Measurements from ENCODE around the gene NUDT6. TPM values are rescaled to one million over a fixed set of nuclear protein-coding genes. Genes with fewer than 3 reads are reported as not detected.
A peak's percentile ranks its signal among the peaks of the same experiment; 100 is the strongest.

Gene NUDT6
- total RNA-seq, 1 donor from 2014 or later, result 3.9 TPM

GRCh38 chr4:122898370-122899150 is 23.8 kb downstream of the NUDT6 start:
- Histone ChIP-seq H3K4me3 (ENCODE audit: low read depth, low read length) (no peak overlapping the region), H3K36me3 (ENCODE audit: control insufficient read depth, insufficient read depth, low read length) (no peaks in the 10 kb centered on the region), H3K27me3 (ENCODE audit: control insufficient read depth, insufficient read depth, low read length) (no peaks in the 10 kb centered on the region)
- no peak for TF ChIP-seq CTCF (IDR thresholded peaks at IDR 0.05; ENCODE audit: insufficient read depth, low read length, severe bottlenecking)
- DNase-seq (ENCODE audit: low read depth) (peak; percentile 92), FAIRE-seq (no peak)

GRCh38 chr4:122896270-122896669 is 26.1 kb downstream of the NUDT6 start:
- DNase-seq (ENCODE audit: low read depth) (no peak), FAIRE-seq (no peak)
- Histone ChIP-seq H3K27me3 (ENCODE audit: control insufficient read depth, insufficient read depth, low read length) (no peaks in the 10 kb centered on the region), H3K4me3 (ENCODE audit: low read depth, low read length) (no peak overlapping the region), H3K36me3 (ENCODE audit: control insufficient read depth, insufficient read depth, low read length) (no peaks in the 10 kb centered on the region)
- TF ChIP-seq CTCF (IDR thresholded peaks at IDR 0.05; ENCODE audit: insufficient read depth, low read length, severe bottlenecking), result no peak

GRCh38 chr4:122895336-122895995 is 26.9 kb downstream of the NUDT6 start:
- DNase-seq (ENCODE audit: low read depth), result no peak
- H3K4me3 ChIP-seq (ENCODE audit: low read depth, low read length), result no peak overlapping the region
- H3K27me3 ChIP-seq (ENCODE audit: control insufficient read depth, insufficient read depth, low read length), result no peaks in the 10 kb centered on the region
- FAIRE-seq, result no peak
- TF ChIP-seq CTCF (IDR thresholded peaks at IDR 0.05; ENCODE audit: insufficient read depth, low read length, severe bottlenecking), result no peak
- no peaks in the 10 kb centered on the region for H3K36me3 ChIP-seq (ENCODE audit: control insufficient read depth, insufficient read depth, low read length)

GRCh38 chr4:122894827-122895226 is 27.6 kb downstream of the NUDT6 start:
- DNase-seq (ENCODE audit: low read depth), result no peak
- H3K36me3 ChIP-seq (ENCODE audit: control insufficient read depth, insufficient read depth, low read length), result no peaks in the 10 kb centered on the region

GRCh38 chr4:122890147-122890795 is 32.1 kb downstream of the NUDT6 start:
- Histone ChIP-seq H3K4me3 (ENCODE audit: low read depth, low read length) (no peak overlapping the region), H3K27me3 (ENCODE audit: control insufficient read depth, insufficient read depth, low read length) (no peaks in the 10 kb centered on the region), H3K36me3 (ENCODE audit: control insufficient read depth, insufficient read depth, low read length) (no peaks in the 10 kb centered on the region)
- FAIRE-seq (no peak), DNase-seq (ENCODE audit: low read depth) (peak; percentile 15)
- TF ChIP-seq CTCF (IDR thresholded peaks at IDR 0.05; ENCODE audit: insufficient read depth, low read length, severe bottlenecking), result no peak

More at GRCh38 chr4:122894827-122895226, 27.6 kb downstream of the NUDT6 start:
- FAIRE-seq, result no peak
- Histone ChIP-seq H3K27me3 (ENCODE audit: control insufficient read depth, insufficient read depth, low read length) (no peaks in the 10 kb centered on the region), H3K4me3 (ENCODE audit: low read depth, low read length) (no peak overlapping the region)
- no peak for TF ChIP-seq CTCF (IDR thresholded peaks at IDR 0.05; ENCODE audit: insufficient read depth, low read length, severe bottlenecking)

All from bronchial epithelial cell (primary cell).